K562 (cell line): ENCODE results near the gene GALNT7. TPM values are rescaled to one million over a fixed set of nuclear protein-coding genes. Genes with fewer than 3 reads are reported as not detected.

Source experiments
- ARID1B ChIP-seq: fragments of 450-650 bp; IDR thresholded peaks from 2 replicates; pipeline ENCODE4 v1.6.1; 2016; ENCODE audit warnings: antibody characterized with exemption, mild to moderate bottlenecking, inconsistent platforms
- BRF1 ChIP-seq: IDR thresholded peaks from 3 replicates; pipeline ENCODE4 v1.6.1; 2011; ENCODE audit warnings: borderline replicate concordance, mild to moderate bottlenecking; ENCODE audit not compliant: insufficient read length; ENCODE audit errors: extremely low read depth
- CBX2 ChIP-seq: fragments of 200-600 bp; sonication (generic); IDR thresholded peaks from one replicate; pipeline ENCODE4 v1.6.1; 2012; ENCODE audit warnings: mild to moderate bottlenecking, low read length, inconsistent platforms; ENCODE audit not compliant: insufficient read depth, poor library complexity, severe bottlenecking
- LEF1 ChIP-seq: fragments of 450-650 bp; IDR thresholded peaks from 2 replicates; pipeline ENCODE4 v1.6.1; 2016; ENCODE audit warnings: mild to moderate bottlenecking
- NCOA1 ChIP-seq: fragments of 450-650 bp; IDR thresholded peaks from 2 replicates; pipeline ENCODE4 v1.6.1; 2016; ENCODE audit warnings: low read depth
- NR1H2 ChIP-seq: sonication (generic); formaldehyde crosslinking; IDR thresholded peaks from 2 replicates; pipeline ENCODE4 v1.4.0; 2020; ENCODE audit warnings: mild to moderate bottlenecking, missing genetic modification reagents
- PPARD ChIP-seq: fragments of 250-450 bp; sonication (Bioruptor Pico); IDR thresholded peaks from 2 replicates; pipeline ENCODE4 v1.8.0; 2022; ENCODE audit warnings: inconsistent platforms, mild to moderate bottlenecking, moderate library complexity
- RBM15 ChIP-seq: fragments of 200-400 bp; formaldehyde crosslinking; IDR thresholded peaks from 2 replicates; pipeline ENCODE4 v1.6.1; 2018; ENCODE audit warnings: mild to moderate bottlenecking, low read length, moderate library complexity; ENCODE audit not compliant: insufficient read depth
- TAL1 ChIP-seq: fragments of 450-650 bp; IDR thresholded peaks from 2 replicates; pipeline ENCODE4 v1.6.1; 2016; ENCODE audit warnings: mild to moderate bottlenecking
- WHSC1 ChIP-seq: IDR thresholded peaks from one replicate; pipeline ENCODE4 v1.6.1; 2012; ENCODE audit warnings: low read length, control low read depth, inconsistent platforms
- ZNF311 ChIP-seq: fragments of 250-450 bp; sonication (Bioruptor Pico); IDR thresholded peaks from 2 replicates; pipeline ENCODE4 v1.4.0; 2020; ENCODE audit warnings: mild to moderate bottlenecking, moderate library complexity
- polyA plus RNA-seq, 8 experiments: library from polyadenylated mRNA; depleted of rRNA in 4 of 8; stranded (reverse) in 5 of 8; unstranded in 3 of 8; fragments of >200 nt; fragmentation: Nextera tagmentation in 2 of 8; fragmentation: Illumina TruSeq in 1 of 8; extraction: Ambion mirVana in 2 of 8; extraction: Trizol in 1 of 8; gene quantifications; 2 replicates each; pipeline versions ENCODE4 v1.2.1 to v1.2.3, GENCODE V29; 2011 to 2014; ENCODE audit warnings: inconsistent platforms in 1 of 8, missing spikeins in 1 of 8
- total RNA-seq, 7 experiments: library from RNA; depleted of rRNA in 6 of 7; stranded (reverse); fragments of >200 nt in 6 of 7; fragmentation: Illumina TruSeq in 2 of 7; extraction: Trizol in 2 of 7; gene quantifications; 2 replicates each; pipeline versions ENCODE4 v1.2.1 to v1.2.3, GENCODE V29; 2011 to 2021; ENCODE audit warnings: low replicate concordance in 1 of 7
- TF ChIP-seq, protein P1 (sequence below): fragments of 450-650 bp; formaldehyde crosslinking; IDR thresholded peaks from 2 replicates; pipeline ENCODE4 v1.4.0; 2020; ENCODE audit warnings: mild to moderate bottlenecking, moderate library complexity
- TF ChIP-seq, protein P2 (sequence below): sonication (generic); formaldehyde crosslinking; IDR thresholded peaks from 2 replicates; pipeline ENCODE4 v1.4.0; 2020; ENCODE audit warnings: mild to moderate bottlenecking, missing genetic modification reagents
- TF ChIP-seq, protein P3 (sequence below): fragments of 450-650 bp; IDR thresholded peaks from 2 replicates; pipeline ENCODE4 v1.6.1; 2017; ENCODE audit warnings: antibody characterized with exemption, mild to moderate bottlenecking
- TF ChIP-seq, protein P4 (sequence below): fragments of 250-450 bp; sonication (Bioruptor Pico); IDR thresholded peaks from 2 replicates; pipeline ENCODE4 v1.5.0; 2021
- TF ChIP-seq, protein P5 (sequence below): fragments of 250-450 bp; sonication (Bioruptor Pico); IDR thresholded peaks from 2 replicates; pipeline ENCODE4 v1.4.0; 2020; ENCODE audit warnings: mild to moderate bottlenecking, moderate library complexity

The GALNT7 gene
- total and polyA plus RNA-seq, 9 of the 15 experiments (the other 6 are each of a cell fraction or from before 2014, with no cell fraction given): 16.7 to 38.7 (median 31.1) TPM

DNA sequence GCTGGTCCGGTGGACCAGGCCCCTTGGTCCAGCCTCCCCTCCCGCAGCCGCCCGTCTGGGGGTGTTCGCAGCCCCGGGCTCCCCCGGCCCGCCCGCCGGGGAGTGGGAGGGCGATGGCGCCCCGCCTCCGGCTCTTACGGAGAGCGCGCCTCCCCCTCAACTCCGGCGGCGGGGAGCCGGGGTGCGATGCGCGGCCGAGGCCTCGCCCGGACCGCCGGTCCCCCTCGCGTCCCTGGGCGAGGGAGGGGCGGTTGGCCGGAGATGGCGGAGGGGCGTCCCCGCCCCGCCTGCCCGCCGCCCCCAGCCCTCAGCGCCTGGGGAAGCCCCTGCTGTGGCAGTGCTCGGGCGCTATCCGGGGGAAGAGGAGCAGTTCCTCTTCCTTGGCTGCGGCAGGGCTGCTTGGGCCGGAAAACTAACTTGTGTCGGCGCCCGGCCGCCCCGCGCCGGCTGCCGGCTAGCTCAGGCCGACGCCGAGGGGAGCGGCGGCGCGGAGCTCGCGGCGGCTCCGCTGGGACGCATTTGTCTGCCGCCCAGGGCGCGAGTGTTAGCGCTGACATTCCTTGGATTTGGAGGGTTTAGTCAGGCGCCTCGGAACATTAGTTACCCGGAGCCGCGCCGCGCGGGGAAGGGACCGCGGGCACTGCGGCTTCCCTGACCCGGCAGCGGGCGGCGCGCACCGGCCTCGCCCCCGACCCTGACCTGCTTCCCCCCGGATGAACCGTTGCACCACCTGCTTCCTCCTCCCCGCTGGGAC lies 994 bp downstream of the GALNT7 start (continued):
- TF ChIP-seq, protein P1, sequence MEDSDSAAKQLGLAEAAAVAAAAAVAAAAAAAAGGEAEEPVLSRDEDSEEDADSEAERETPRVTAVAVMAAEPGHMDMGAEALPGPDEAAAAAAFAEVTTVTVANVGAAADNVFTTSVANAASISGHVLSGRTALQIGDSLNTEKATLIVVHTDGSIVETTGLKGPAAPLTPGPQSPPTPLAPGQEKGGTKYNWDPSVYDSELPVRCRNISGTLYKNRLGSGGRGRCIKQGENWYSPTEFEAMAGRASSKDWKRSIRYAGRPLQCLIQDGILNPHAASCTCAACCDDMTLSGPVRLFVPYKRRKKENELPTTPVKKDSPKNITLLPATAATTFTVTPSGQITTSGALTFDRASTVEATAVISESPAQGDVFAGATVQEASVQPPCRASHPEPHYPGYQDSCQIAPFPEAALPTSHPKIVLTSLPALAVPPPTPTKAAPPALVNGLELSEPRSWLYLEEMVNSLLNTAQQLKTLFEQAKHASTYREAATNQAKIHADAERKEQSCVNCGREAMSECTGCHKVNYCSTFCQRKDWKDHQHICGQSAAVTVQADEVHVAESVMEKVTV (CRISPR knock-in tag): no peak
- TF ChIP-seq, protein P2, sequence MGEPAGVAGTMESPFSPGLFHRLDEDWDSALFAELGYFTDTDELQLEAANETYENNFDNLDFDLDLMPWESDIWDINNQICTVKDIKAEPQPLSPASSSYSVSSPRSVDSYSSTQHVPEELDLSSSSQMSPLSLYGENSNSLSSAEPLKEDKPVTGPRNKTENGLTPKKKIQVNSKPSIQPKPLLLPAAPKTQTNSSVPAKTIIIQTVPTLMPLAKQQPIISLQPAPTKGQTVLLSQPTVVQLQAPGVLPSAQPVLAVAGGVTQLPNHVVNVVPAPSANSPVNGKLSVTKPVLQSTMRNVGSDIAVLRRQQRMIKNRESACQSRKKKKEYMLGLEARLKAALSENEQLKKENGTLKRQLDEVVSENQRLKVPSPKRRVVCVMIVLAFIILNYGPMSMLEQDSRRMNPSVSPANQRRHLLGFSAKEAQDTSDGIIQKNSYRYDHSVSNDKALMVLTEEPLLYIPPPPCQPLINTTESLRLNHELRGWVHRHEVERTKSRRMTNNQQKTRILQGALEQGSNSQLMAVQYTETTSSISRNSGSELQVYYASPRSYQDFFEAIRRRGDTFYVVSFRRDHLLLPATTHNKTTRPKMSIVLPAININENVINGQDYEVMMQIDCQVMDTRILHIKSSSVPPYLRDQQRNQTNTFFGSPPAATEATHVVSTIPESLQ (CRISPR knock-in tag): no peak
- TF ChIP-seq TAL1 (no peak), BRF1 (no peak), ZNF311 (CRISPR knock-in tag) (no peak), PPARD (CRISPR knock-in tag) (no peak), CBX2 (no peak), ARID1B (no peak), LEF1 (no peak), NR1H2 (no peak), RBM15 (no peak), WHSC1 (no peak), NCOA1 (no peak)
- TF ChIP-seq, protein P3, sequence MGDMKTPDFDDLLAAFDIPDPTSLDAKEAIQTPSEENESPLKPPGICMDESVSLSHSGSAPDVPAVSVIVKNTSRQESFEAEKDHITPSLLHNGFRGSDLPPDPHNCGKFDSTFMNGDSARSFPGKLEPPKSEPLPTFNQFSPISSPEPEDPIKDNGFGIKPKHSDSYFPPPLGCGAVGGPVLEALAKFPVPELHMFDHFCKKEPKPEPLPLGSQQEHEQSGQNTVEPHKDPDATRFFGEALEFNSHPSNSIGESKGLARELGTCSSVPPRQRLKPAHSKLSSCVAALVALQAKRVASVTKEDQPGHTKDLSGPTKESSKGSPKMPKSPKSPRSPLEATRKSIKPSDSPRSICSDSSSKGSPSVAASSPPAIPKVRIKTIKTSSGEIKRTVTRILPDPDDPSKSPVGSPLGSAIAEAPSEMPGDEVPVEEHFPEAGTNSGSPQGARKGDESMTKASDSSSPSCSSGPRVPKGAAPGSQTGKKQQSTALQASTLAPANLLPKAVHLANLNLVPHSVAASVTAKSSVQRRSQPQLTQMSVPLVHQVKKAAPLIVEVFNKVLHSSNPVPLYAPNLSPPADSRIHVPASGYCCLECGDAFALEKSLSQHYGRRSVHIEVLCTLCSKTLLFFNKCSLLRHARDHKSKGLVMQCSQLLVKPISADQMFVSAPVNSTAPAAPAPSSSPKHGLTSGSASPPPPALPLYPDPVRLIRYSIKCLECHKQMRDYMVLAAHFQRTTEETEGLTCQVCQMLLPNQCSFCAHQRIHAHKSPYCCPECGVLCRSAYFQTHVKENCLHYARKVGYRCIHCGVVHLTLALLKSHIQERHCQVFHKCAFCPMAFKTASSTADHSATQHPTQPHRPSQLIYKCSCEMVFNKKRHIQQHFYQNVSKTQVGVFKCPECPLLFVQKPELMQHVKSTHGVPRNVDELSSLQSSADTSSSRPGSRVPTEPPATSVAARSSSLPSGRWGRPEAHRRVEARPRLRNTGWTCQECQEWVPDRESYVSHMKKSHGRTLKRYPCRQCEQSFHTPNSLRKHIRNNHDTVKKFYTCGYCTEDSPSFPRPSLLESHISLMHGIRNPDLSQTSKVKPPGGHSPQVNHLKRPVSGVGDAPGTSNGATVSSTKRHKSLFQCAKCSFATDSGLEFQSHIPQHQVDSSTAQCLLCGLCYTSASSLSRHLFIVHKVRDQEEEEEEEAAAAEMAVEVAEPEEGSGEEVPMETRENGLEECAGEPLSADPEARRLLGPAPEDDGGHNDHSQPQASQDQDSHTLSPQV: 0 out of 2 replicates have a peak, but pooled peaks have one; percentile 16
- TF ChIP-seq, protein P4, sequence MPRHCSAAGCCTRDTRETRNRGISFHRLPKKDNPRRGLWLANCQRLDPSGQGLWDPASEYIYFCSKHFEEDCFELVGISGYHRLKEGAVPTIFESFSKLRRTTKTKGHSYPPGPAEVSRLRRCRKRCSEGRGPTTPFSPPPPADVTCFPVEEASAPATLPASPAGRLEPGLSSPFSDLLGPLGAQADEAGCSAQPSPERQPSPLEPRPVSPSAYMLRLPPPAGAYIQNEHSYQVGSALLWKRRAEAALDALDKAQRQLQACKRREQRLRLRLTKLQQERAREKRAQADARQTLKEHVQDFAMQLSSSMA (CRISPR knock-in tag): no peak
- TF ChIP-seq, protein P5, sequence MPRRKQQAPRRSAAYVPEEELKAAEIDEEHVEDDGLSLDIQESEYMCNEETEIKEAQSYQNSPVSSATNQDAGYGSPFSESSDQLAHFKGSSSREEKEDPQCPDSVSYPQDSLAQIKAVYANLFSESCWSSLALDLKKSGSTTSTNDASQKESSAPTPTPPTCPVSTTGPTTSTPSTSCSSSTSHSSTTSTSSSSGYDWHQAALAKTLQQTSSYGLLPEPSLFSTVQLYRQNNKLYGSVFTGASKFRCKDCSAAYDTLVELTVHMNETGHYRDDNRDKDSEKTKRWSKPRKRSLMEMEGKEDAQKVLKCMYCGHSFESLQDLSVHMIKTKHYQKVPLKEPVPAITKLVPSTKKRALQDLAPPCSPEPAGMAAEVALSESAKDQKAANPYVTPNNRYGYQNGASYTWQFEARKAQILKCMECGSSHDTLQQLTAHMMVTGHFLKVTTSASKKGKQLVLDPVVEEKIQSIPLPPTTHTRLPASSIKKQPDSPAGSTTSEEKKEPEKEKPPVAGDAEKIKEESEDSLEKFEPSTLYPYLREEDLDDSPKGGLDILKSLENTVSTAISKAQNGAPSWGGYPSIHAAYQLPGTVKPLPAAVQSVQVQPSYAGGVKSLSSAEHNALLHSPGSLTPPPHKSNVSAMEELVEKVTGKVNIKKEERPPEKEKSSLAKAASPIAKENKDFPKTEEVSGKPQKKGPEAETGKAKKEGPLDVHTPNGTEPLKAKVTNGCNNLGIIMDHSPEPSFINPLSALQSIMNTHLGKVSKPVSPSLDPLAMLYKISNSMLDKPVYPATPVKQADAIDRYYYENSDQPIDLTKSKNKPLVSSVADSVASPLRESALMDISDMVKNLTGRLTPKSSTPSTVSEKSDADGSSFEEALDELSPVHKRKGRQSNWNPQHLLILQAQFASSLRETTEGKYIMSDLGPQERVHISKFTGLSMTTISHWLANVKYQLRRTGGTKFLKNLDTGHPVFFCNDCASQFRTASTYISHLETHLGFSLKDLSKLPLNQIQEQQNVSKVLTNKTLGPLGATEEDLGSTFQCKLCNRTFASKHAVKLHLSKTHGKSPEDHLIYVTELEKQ (CRISPR knock-in tag): no peak
